ENCODE data around the gene CLNK.
"Not testable (repeated sequence)": the region's sequence is repeated elsewhere in the genome, so short reads cannot be mapped to it uniquely, and the experiment has no call there.

CLNK gene

DNA sequence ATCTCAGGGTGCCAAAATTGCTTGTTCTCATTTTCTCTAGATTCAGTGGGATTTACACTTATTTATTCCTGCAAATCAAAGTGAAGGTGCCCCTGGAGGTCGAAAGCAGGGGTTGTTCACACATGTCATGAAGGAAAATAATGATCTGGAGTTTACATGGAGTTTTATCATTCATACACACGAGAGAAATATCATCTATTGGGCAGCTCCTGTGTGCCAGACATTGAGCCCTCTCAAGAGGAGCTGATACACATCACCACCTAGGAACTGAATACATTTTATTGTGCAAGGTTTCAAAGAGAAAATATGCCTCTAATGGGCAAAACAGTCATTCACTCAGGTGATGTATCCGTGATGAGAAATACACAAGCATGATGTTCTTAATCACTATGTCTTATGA, 23.5 kb downstream of the CLNK start:
- DNase-seq (ENCODE audit: low read depth in 3 of 3): no peak

DNA sequence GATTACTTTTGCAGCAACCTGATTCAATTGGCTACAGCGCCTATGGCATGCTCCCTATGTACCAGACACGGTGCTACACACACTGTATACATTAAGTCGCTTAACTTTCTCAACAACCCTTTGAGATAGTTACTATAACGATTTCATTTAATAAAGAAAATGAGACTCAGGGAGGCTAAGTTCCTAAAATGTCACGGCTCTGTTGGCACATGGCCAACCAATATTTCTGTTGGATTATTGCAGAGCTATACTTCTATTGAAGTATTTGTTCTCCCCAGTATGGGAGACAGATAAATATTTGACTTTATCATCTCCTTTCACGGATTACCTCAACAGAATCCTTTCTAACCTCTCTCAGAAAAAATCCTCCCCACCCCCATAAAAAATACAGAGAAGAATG, 25.3 kb downstream of the CLNK start:
- no peak for DNase-seq (ENCODE audit: low read depth in 3 of 3)

DNA sequence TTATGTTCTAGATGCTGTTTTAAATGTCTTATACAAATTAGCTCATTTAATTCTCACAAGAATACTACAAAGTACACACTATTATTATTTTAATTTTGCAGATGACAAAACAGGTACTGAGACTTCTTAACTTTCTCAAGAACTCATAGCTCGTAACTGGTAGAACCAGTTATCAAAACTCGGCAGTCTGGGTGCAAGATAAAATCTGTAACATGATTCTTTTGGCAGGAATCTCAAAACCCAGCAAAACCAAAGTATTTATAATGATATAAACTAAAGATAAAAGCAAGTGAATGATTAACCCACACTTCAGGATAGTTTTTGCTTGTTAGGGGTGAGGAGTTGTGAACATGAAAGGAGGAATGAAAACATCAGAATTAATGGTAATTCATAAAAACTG, 27.6 kb downstream of the CLNK start:
- no peak for DNase-seq (ENCODE audit: low read depth in 3 of 3)

DNA sequence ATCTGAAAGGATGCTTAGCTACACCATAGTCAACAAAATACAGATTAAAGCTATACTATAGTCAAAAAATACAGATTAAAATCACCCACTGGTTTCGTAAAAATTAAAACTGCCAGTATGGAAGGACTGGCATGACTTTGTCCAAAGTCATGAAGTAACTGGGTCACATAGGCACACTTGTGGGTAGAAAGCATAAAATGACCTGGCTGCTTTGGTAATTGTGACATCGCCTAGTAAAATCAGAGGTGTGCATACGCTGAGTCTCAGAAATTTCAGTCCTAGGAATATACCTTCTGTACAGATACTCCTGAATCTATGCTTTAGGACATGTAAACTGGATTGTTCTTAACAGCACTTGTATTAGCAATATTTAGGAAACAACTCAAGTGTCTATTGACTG, 28.1 kb downstream of the CLNK start:
- DNase-seq (ENCODE audit: low read depth in 3 of 3): no peak

DNA sequence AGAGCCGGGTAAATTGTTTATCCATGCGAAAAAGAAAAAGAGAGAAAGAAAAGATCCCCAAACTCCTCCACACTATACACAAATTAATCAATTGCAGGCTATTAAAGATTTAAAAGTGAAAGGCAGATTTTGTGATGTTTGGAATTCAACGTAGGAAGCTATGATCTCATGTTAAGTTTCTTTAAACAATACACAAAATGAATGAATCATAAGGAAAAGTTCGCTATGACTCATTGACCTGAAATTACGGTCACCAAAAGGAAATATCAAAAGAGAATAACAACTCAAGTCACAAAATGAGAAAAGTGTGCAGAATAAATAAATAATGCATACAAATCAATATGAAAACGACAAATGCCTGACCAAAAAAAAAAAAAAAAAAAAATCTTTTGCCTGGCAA, 28.6 kb downstream of the CLNK start:
- DNase-seq (ENCODE audit: low read depth in 3 of 3): no peak

DNA sequence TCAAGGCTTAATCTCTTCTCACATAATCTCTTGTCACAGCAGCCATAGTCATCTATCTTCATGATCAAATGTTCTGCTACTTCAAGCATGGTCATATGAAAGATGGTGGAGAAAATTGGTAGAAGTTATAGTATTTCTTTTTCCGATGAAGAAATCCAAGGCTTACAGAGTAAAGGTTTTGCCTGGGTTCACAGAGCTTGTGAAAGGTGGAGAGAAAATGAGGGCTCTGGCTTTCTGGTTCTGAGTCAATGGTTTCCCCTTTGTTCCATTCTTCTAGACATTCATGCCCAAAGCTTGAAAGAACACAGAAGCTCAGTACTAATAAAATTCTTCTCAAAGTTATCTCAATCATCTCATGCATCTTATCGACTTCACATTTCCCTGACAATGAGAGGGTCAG, 36.1 kb downstream of the CLNK start:
- no peak for DNase-seq (ENCODE audit: low read depth in 3 of 3)

DNA sequence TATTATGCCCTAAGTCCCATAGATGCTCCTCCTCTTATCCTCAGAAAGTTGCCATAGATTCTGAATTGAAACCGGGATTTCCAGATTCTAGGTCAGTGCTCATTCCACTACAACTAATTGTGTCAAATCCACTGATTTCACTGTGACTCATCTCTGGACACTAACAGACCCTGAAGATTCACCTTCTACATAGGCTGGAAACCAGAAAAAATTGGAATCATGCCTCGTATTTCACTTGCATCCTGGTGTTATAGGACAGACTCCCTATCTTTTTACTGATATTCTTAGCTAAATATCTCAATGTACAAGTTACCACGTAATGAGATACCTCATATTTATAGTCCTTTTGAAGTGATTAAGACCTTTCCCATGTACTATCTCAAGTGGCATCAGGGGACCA, 36.7 kb downstream of the CLNK start:
- no peak for DNase-seq (ENCODE audit: low read depth in 3 of 3)

DNA sequence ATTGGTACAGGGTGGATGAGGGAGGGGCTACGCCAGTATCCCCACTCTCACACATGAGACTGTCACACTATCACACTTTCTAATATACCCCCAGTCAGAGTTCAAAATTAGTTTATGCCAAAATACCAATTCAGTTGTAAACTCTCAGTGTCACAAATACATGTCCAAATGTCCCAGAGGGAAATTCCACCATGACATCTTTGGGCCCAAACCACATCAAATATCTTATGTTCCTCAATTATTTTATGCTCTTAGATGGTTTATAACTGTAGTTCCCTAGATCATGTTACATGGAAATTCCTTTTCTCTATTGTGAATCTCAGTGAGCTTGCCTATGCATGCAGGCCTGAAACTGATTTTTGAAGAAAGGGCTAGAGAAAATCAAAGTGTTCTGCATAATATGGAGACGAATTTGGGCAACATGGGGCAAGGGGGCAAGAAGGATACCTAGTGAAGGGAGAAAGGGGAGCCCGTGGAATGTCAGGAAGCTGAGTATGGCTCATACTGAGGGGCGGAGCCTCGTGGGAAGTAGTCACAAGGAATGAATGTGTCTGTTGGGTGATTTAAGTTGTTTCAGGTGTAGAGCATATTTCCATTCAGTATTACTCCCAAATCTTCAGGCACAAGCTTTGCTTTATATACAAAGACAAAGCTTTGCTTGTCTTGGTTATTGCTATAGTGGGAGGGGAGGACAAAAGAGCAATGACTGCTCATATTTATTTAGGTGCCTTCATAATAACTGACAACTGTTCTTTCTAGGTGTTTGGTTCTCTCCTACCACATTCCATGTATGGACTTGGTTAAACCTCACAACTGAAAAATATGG, 40.8 kb downstream of the CLNK start:
- DNase-seq (ENCODE audit: low read depth in 3 of 3): no peak

DNA sequence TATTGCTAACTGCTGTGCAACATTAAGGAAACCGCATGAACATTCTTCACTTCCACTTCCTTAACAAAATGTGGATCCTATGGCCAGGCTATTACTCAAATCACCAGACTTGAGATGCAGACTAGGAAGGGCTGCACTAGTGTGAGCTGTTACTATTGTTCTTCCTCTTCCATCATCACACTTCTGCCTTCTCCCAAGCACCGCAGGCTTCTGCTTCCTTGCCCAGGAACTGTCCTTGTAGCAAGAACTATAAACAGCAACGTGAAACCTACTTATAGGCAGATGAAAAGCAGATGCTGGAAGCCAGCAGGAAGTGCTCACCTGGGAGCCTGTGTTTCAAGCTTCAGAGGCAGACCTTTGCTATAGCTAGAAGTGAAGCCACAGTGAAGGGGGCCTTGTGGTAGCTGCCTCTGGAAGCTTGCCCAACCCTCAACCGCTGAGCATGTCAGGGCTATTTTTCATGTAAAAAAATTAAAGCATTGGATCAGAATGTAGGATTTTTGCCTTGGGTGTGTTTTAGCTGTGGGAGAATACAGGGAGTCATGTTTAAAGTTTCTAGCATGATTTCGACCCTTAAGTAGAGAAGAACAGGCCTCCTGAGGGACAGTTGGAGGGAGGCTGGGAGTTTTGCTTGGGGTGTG, 43.9 kb downstream of the CLNK start:
- no peak for DNase-seq (ENCODE audit: low read depth in 3 of 3)

DNA sequence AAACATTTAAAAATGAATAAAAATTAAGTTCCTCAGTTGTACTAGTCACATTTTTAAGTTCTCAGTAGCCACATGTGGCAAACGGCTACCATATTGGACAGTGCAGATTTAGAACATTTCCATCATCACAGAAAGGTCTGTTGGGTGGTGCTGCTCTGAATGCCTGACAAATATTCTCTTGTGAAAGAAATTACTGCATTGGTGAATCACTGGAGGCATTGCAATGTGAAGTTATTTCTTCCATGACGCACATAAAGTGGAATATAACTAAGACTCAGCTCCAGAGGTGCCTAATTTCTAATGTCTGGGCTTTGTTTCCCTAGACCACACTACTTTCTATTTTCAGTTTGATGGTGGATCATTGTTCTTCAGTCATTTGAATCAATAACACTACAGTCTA, 44.9 kb downstream of the CLNK start:
- no peak for DNase-seq (ENCODE audit: low read depth in 3 of 3)

DNA sequence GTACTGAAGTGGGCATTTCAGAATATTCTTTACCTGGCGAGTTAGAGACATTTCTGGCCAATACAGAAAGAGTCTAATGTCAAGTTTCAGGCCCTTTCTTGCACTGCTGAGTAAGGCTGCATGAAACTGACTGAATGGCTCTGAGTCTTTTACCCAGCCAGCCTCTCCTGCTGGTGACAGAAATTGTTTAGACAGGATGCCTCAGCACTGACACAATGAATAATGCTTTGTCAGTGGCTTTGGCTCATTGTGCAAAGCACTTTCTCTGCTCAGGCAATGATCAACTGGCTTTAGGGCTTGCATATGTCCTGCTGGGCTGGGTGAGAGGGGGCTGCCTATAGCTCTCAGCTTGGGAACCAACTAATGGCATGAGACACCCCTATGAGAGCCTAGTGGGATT, 45.5 kb downstream of the CLNK start:
- DNase-seq (ENCODE audit: low read depth in 3 of 3): no peak

DNA sequence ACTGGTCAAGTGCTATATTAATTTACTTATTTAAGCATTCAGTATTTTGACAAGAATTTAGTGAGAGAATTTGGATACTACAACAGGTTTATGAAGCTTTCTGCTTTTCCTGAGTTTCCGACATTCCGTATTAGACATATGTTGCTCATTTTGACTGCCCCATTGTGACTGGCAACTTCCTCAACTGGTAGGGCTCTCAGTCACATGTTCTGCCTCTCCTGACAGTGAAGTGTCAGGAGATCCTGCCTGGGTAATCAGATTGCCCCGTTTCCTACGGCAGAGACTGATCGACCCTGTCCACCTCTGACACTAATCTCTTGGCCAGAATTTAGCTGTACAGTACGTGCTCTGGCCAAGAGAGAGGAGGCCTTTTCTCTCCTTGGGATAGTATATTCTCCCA, 49.5 kb downstream of the CLNK start:
- DNase-seq (ENCODE audit: low read depth in 3 of 3): no peak

DNA sequence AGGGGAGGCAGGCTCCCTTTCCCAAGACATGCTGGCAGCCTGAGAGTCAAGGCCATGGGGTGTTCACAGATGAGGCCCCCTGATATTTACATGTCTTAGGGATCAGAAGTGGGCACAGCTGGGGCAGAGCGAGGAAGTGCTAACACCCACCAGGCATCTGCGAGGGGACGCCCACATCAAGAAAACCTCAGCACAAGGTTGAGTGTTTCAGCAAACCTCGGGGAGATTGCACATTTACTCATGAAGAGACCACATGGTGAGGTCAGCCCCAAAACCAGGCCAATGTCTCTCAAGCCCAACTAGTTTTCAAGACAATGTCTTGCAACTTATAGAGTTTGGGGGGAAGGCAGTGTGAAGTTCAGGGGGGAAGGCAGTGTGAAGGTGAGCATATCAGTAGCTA, 55.2 kb downstream of the CLNK start:
- DNase-seq (ENCODE audit: low read depth in 3 of 3): no peak

DNA sequence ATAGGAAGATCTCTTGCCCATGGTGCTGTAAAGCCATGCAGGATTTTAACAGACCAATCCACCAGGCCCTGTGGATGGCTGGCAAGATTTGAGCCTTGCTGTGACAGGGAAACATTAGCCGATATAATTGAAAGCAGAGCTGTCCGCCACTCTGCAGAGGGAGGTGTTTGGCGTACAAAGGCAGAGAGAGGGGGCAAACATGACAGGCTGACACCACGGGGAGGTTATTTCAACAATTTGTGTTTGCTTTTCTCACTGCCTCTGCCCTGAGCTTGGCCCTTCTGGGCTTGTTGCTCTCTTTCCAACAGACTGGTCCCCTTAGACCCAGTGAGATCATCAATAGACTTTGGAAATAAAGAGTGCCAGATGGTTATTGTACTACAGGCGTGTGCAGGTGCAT, 59.4 kb downstream of the CLNK start:
- no peak for DNase-seq (ENCODE audit: low read depth in 3 of 3)

DNA sequence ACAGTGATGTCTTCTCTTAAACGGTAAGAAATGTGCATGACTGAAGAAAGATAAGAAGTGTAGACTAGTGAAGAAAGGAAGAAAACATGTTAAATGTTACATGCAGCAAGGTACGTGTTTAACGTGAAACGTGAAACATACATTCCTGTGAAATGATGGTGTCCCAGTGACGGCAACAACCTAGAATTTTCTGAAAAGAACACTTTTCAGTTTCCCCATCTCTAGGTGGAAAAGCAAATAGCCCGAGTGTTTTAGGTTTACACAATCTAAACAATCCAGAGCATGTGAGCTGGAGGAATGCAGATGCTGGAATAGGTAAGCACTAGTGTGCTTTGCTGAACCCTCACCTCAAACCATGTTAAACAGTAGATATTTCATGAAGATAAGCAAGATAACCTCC, 60.7 kb downstream of the CLNK start:
- no peak for DNase-seq (ENCODE audit: low read depth in 3 of 3)

DNA sequence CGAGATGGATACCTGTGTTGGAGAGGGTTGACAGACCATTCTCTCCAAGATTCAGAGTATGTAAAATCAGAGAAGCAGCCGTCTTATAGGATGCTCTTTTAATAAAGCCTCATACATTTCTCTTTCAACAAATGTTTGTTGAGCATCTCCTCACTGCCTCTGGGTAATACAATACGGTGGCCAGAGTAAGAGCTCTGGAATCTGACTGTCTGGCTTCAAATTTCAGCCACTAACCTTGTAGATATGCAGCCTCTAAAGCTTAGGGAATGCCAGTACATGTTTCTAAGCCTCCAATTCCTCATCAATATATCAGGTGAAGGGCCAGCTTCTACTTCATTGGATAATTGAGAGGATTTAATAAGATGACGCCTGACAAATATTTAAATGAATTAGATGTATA, 61.3 kb downstream of the CLNK start:
- DNase-seq (ENCODE audit: low read depth in 3 of 3): no peak

DNA sequence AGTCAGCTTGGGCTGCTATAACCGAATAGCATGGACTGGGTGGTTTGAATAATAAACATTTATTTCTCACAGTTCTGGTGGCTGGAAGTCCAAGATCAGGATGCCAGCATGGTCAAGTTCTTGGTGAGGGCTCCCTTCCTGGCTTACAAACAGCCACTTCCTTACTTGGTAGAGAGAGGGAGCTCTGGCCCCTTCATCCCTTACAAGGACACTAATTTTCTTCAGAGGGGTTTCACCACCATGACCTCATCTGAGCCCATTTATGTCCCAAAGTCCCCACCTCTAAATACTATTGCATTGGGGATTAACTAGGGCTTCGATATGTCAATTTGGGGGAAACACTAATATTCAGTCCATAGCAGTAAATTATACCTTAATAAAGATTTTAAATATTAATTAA, 61.8 kb downstream of the CLNK start:
- no peak for DNase-seq (ENCODE audit: low read depth in 3 of 3)

DNA sequence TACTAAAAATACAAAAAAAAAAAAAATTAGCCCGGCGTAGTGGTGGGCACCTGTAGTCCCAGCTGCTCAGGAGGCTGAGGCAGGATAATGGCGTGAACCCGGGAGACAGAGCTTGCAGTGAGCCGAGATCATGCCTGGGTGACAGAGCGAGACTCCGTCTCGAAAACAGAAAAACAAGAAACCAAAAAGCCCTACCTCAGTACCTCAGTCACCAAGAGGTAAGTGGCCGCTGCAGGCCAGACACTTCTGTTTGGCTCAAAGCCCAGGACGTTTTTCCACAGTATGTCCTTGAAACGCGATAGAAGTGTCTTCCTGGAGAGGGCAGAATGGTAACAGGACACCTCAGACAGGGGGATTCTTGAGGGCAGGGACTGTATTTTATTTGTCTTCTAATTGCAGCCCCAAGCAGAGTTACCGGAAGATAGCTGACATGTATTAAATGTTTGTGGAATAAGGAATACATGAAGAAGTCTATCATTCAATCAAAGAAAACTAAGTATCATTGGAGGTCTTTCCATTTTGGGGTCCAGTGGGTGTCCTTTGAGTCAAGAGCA, 63.6 kb downstream of the CLNK start:
- DNase-seq (ENCODE audit: low read depth in 3 of 3): no peak

DNA sequence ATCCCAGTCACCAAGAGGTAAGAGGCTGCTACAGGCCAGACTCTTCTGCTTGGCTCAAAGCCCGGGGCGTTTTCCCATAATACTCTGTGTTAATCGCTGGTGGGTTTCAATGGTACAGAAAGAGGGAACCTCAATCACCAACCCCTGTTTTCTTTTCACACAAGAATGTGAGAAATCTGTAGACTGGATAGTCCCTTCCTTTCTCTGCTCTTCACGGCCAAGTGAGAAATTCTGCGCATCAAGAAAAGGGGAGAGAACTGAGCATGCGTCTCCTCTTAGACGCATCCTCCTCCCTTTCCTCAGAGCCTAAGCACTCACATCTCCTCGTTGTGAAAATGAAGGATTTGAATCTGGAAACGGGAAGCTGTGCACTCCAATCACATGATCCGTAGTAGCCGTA, 64.7 kb downstream of the CLNK start:
- DNase-seq (ENCODE audit: low read depth in 3 of 3): no peak

DNA sequence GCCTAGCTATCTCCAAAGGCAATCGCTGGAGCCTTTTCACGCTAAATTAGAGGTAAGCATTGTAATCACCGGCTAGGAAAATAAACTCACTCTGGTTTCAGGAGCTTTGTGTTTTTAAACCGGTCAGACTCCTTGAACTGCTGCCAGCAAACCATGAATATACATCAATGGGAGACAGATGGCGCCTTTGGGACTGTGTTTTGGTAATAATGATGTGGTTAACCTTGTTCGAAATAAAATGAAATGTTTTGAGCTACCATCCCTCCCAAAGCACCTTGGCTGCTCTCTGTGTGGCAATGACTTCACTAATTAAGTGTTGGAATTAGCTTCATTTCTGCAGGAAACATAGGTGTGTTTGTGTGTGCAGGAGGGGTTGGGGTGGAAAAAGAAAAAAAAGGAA, 65.3 kb downstream of the CLNK start:
- DNase-seq (ENCODE audit: low read depth in 3 of 3): no peak

DNA sequence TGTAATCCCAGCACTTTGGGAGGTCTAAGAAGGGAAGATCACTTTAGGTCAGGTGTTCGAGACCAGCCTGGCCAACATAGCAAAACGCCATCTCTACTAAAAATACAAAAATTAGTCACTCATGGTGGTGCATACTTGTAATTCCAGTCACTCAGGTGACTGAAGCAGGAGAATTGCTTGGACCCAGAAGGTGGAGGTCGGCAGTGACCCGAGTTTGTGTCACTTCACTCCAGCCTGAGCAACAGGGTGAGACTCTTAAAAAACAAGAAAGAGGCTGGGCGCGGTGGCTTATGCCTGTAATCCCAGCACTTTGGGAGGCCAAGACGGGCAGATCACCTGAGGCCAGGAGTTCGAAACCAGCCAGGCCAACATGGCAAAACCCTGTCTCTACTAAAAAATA, 69.6 kb downstream of the CLNK start:
- not testable (repeated sequence) for DNase-seq (ENCODE audit: low read depth in 3 of 3)

DNA sequence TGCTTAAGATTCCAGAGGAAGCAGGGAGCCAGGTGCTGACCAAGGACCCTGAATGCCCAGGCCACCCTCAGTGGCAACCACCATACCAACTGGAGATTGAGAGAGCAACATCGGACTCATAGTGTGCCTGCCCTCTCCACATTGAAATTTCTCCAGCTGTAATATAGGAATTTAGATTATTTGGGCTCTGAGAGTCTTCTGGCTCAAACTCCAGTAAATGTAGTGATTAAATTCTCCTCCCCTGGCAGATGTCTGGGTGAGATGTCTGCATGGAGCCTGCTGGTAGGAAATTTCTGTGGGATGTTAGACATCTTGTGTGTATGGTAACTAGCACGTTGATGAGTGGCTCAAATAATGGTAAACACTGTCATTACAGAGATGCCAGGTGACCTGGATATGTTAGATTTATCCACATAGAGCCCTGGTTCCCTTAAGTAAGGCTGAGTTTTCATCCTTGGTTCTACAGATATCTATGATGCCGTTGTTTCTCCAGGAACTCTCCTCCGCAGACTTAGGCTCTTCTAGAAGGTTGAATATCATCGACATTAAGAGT, 70.6 kb downstream of the CLNK start:
- DNase-seq (ENCODE audit: low read depth in 3 of 3): no peak

DNA sequence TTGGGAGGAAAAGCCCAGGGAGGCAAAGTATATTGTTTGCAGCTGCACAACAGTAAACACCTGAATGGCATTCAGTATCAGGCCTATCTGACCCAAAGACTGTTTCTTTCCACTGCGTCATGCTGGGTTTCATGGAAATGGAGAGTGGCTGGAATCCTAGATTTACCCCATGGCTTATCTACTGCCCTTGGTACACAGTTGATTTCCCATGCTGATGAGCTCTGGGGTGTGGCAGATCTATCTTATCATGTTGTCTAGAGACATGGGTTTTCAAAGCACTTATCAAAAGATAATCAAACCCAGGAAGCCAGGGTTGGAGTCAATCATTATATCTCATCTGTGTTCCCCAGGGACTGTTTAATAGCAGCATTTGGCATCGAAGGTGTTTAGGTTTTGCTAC, 72.1 kb downstream of the CLNK start:
- no peak for DNase-seq (ENCODE audit: low read depth in 3 of 3)
